ENCODE results near the gene FRMD3.
A peak's percentile ranks its signal among the peaks of the same experiment; 100 is the strongest.

The FRMD3 gene

DNA sequence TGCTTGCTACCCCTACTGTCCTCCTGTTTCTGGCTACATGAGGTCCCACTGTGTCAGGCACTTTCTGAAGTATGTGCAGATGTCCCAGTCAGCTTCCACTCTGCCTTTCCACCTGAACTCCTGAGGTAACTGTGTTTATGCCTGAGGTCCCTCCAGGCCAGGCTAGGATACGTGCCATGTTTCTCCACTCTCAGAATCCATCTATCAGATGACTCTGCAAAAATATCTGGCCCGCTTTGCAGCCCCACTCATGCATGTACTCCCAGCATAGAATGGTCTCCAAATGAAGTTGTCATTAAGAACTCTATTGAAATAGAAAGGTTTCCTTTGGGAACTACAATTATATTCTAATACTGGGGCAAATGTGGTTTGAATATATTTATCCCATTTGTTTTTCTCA is 243.4 kb downstream of the FRMD3 start:
- Histone ChIP-seq H2AFZ (ENCODE audit: low read length, unreplicated experiment) (no peak overlapping the region), H3K27me3 (ENCODE audit: insufficient read depth, low read length) (no peaks in the 10 kb centered on the region), H3K4me1 (ENCODE audit: control insufficient read depth, insufficient read depth, low read length, unreplicated experiment) (peaks cover 14% of the 10 kb centered on the region), H3K36me3 (ENCODE audit: insufficient read depth, low read length) (no peaks in the 10 kb centered on the region), H3K79me2 (ENCODE audit: control insufficient read depth, insufficient read depth, low read length, unreplicated experiment) (no peaks in the 10 kb centered on the region), H3K4me3 (ENCODE audit: low read depth, low read length) (no peak overlapping the region), H3K27ac (ENCODE audit: low read depth, low read length) (no peak overlapping the region)

- Histone ChIP-seq H3K4me3 (ENCODE audit: low read depth, low read length) (no peak overlapping the region), H3K36me3 (ENCODE audit: insufficient read depth, low read length) (no peaks in the 10 kb centered on the region), H3K4me1 (ENCODE audit: control insufficient read depth, insufficient read depth, low read length, unreplicated experiment) (no peaks in the 10 kb centered on the region), H3K27ac (ENCODE audit: low read depth, low read length) (no peak overlapping the region), H2AFZ (ENCODE audit: low read length, unreplicated experiment) (no peak overlapping the region), H3K79me2 (ENCODE audit: control insufficient read depth, insufficient read depth, low read length, unreplicated experiment) (no peaks in the 10 kb centered on the region), H3K27me3 (ENCODE audit: insufficient read depth, low read length) (no peaks in the 10 kb centered on the region)
These were observed 247.0 kb downstream of the FRMD3 start for GRCh38 chr9:83291196-83291595.

DNA sequence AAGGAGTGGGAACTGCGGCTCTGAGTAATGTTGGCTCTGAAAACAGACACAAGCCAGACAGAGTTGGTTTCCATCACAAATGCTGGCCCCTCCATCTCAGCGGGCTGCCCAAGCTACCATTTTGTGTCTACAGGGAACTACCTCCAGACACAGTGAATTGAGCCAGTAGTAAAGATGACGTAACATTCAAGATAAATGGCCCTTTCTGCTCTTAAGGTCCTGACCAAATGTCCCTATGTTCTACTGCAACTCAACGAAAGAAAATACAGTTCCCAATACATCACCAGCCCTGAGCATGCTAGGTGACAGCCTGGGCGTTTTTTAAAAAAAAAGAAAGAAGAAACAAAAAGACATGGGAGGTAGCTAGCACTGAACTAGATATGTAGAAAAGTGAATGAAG is 247.5 kb downstream of the FRMD3 start:
- H2AFZ ChIP-seq (ENCODE audit: low read length, unreplicated experiment): no peak overlapping the region
- no peak overlapping the region for H3K4me3 ChIP-seq (ENCODE audit: low read depth, low read length)
- H3K27ac ChIP-seq (ENCODE audit: low read depth, low read length): no peak overlapping the region
- H3K4me1 ChIP-seq (ENCODE audit: control insufficient read depth, insufficient read depth, low read length, unreplicated experiment): no peaks in the 10 kb centered on the region
- no peaks in the 10 kb centered on the region for H3K27me3 ChIP-seq (ENCODE audit: insufficient read depth, low read length)
- no peaks in the 10 kb centered on the region for H3K36me3 ChIP-seq (ENCODE audit: insufficient read depth, low read length)
- H3K79me2 ChIP-seq (ENCODE audit: control insufficient read depth, insufficient read depth, low read length, unreplicated experiment): no peaks in the 10 kb centered on the region

- no peaks in the 10 kb centered on the region for H3K79me2 ChIP-seq (ENCODE audit: control insufficient read depth, insufficient read depth, low read length, unreplicated experiment)
- H3K36me3 ChIP-seq (ENCODE audit: insufficient read depth, low read length): no peaks in the 10 kb centered on the region
- H2AFZ ChIP-seq (ENCODE audit: low read length, unreplicated experiment): no peak overlapping the region
- no peak overlapping the region for H3K4me3 ChIP-seq (ENCODE audit: low read depth, low read length)
- peaks cover 6% of the 10 kb centered on the region for H3K4me1 ChIP-seq (ENCODE audit: control insufficient read depth, insufficient read depth, low read length, unreplicated experiment)
- H3K27ac ChIP-seq (ENCODE audit: low read depth, low read length): no peak overlapping the region
- no peaks in the 10 kb centered on the region for H3K27me3 ChIP-seq (ENCODE audit: insufficient read depth, low read length)
These were observed 251.2 kb downstream of the FRMD3 start for GRCh38 chr9:83287021-83287420.

GRCh38 chr9:83285445-83286225 is 252.6 kb downstream of the FRMD3 start:
- no peak overlapping the region for H3K27ac ChIP-seq (ENCODE audit: low read depth, low read length)
- H3K36me3 ChIP-seq (ENCODE audit: insufficient read depth, low read length): no peaks in the 10 kb centered on the region
- no peak overlapping the region for H2AFZ ChIP-seq (ENCODE audit: low read length, unreplicated experiment)
- H3K4me3 ChIP-seq (ENCODE audit: low read depth, low read length): no peak overlapping the region
- no peaks in the 10 kb centered on the region for H3K79me2 ChIP-seq (ENCODE audit: control insufficient read depth, insufficient read depth, low read length, unreplicated experiment)
- no peaks in the 10 kb centered on the region for H3K27me3 ChIP-seq (ENCODE audit: insufficient read depth, low read length)
- H3K4me1 ChIP-seq (ENCODE audit: control insufficient read depth, insufficient read depth, low read length, unreplicated experiment): peaks cover 20% of the 10 kb centered on the region

DNA sequence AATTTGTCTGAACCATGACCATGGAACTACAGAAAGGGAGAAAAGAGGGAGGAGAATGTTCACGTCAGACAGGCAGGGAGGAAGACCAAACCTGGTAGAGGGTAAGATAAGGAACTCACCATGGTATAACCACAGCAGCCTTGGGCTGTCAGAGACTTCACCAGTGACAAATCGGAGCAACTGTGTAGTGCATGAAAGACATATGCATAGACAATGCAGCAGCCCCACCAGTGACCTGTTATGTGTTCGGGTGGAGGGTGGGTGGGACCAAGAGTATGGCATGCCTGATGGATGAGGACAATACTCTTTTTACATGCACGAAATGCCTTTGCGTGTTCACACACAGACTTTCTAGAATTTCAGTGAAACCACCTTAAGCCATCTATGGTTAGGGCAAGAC is 253.5 kb downstream of the FRMD3 start:
- Histone ChIP-seq H3K4me1 (ENCODE audit: control insufficient read depth, insufficient read depth, low read length, unreplicated experiment) (peaks cover 26% of the 10 kb centered on the region), H3K27me3 (ENCODE audit: insufficient read depth, low read length) (no peaks in the 10 kb centered on the region), H3K27ac (ENCODE audit: low read depth, low read length) (no peak overlapping the region), H2AFZ (ENCODE audit: low read length, unreplicated experiment) (no peak overlapping the region), H3K79me2 (ENCODE audit: control insufficient read depth, insufficient read depth, low read length, unreplicated experiment) (no peaks in the 10 kb centered on the region), H3K4me3 (ENCODE audit: low read depth, low read length) (no peak overlapping the region), H3K36me3 (ENCODE audit: insufficient read depth, low read length) (no peaks in the 10 kb centered on the region)

GRCh38 chr9:83283528-83283927 is 254.7 kb downstream of the FRMD3 start:
- Histone ChIP-seq H3K27me3 (ENCODE audit: insufficient read depth, low read length) (no peaks in the 10 kb centered on the region), H3K4me1 (ENCODE audit: control insufficient read depth, insufficient read depth, low read length, unreplicated experiment) (peaks cover 26% of the 10 kb centered on the region), H3K36me3 (ENCODE audit: insufficient read depth, low read length) (no peaks in the 10 kb centered on the region), H3K79me2 (ENCODE audit: control insufficient read depth, insufficient read depth, low read length, unreplicated experiment) (no peaks in the 10 kb centered on the region), H2AFZ (ENCODE audit: low read length, unreplicated experiment) (no peak overlapping the region), H3K27ac (ENCODE audit: low read depth, low read length) (no peak overlapping the region), H3K4me3 (ENCODE audit: low read depth, low read length) (no peak overlapping the region)

DNA sequence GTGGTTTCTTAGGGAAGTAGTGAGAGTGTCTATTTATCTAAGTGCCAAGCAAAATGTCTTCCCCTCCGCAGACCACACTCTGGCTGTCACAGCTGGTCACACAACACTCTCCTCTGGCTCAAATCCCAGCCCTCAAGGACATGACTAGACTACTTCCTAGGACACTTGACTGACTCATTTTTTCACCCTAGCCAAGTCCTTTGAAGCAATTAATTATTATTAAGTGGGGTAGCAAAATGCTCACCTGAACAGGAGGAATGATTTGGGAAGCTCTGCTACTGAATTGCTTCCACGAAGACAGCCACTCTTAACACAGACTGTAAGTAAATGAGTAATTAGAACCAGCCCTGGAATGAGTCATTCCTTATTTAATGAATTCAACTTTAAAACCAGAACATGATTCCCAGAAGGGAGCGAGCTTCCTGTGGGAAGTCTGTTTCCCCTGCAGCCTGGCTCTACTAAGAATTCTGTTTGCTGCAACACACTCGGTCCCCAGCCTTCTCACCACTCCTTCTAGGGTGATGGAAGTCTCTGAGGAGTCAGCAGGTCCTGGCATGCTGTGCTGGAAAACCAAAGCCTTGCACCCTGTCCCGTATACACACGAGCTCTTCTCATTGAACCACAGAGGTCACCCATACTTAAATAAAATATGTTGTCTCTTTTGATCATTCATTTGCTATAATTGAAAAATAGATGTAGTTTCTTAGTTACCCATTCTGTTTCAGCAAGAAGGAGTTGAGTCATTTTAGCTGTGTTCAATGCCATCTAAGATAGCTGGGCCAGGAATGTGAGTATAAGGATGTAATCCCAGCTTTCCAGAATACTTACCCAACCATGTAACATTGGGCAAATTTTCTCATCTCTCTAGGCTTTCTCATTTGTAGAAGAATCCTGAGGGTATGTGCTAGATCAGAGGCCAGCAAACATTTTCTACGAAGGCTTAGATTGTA is 256.6 kb downstream of the FRMD3 start:
- Histone ChIP-seq H3K4me1 (ENCODE audit: control insufficient read depth, insufficient read depth, low read length, unreplicated experiment) (peaks cover 26% of the 10 kb centered on the region), H3K27ac (ENCODE audit: low read depth, low read length) (peak overlapping the region; percentile 49), H2AFZ (ENCODE audit: low read length, unreplicated experiment) (no peak overlapping the region), H3K4me3 (ENCODE audit: low read depth, low read length) (no peak overlapping the region), H3K27me3 (ENCODE audit: insufficient read depth, low read length) (no peaks in the 10 kb centered on the region), H3K36me3 (ENCODE audit: insufficient read depth, low read length) (no peaks in the 10 kb centered on the region), H3K79me2 (ENCODE audit: control insufficient read depth, insufficient read depth, low read length, unreplicated experiment) (no peaks in the 10 kb centered on the region)

GRCh38 chr9:83280790-83281189 is 257.4 kb downstream of the FRMD3 start:
- Histone ChIP-seq H3K27ac (ENCODE audit: low read depth, low read length) (peak overlapping the region; percentile 49; the same call in 1 of the 2 replicates), H3K27me3 (ENCODE audit: insufficient read depth, low read length) (no peaks in the 10 kb centered on the region), H3K79me2 (ENCODE audit: control insufficient read depth, insufficient read depth, low read length, unreplicated experiment) (no peaks in the 10 kb centered on the region), H3K4me1 (ENCODE audit: control insufficient read depth, insufficient read depth, low read length, unreplicated experiment) (peaks cover 26% of the 10 kb centered on the region), H2AFZ (ENCODE audit: low read length, unreplicated experiment) (no peak overlapping the region), H3K4me3 (ENCODE audit: low read depth, low read length) (no peak overlapping the region), H3K36me3 (ENCODE audit: insufficient read depth, low read length) (no peaks in the 10 kb centered on the region)

GRCh38 chr9:83280268-83280667 is 257.9 kb downstream of the FRMD3 start:
- H3K27ac ChIP-seq (ENCODE audit: low read depth, low read length): no peak overlapping the region
- peaks cover 26% of the 10 kb centered on the region for H3K4me1 ChIP-seq (ENCODE audit: control insufficient read depth, insufficient read depth, low read length, unreplicated experiment)
- no peak overlapping the region for H2AFZ ChIP-seq (ENCODE audit: low read length, unreplicated experiment)
- H3K79me2 ChIP-seq (ENCODE audit: control insufficient read depth, insufficient read depth, low read length, unreplicated experiment): no peaks in the 10 kb centered on the region
- H3K4me3 ChIP-seq (ENCODE audit: low read depth, low read length): no peak overlapping the region
- no peaks in the 10 kb centered on the region for H3K27me3 ChIP-seq (ENCODE audit: insufficient read depth, low read length)
- no peaks in the 10 kb centered on the region for H3K36me3 ChIP-seq (ENCODE audit: insufficient read depth, low read length)

Measured in ACC112 (cell line).